SIG-M5 (cell line): ENCODE data around the gene SFR1.

ENCODE experiments used
- DNase-seq: peaks from one replicate; lab custom pipeline; 2025; lab: John Stamatoyannopoulos, UW

The SFR1 gene

DNA sequence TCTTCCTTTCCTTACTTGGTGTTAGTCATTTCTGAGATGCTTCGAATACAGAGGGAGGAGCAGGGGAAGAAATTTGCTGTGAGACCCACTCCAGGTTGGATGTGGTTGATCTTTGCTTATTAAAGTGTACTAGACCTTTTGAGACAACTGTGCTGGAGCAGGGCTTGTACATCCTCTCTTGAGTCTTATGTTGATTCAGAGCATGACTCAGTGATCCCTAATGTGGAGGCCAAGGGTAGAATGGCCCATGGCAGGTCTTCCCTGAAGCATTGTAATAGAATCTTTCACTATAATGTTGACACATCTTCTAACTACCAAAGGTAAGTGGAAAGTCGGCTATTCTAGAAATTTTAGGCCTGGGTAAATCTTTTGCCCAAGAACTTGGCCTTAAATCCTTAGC is 17.0 kb upstream of the SFR1 start:
- DNase-seq, result no peak

DNA sequence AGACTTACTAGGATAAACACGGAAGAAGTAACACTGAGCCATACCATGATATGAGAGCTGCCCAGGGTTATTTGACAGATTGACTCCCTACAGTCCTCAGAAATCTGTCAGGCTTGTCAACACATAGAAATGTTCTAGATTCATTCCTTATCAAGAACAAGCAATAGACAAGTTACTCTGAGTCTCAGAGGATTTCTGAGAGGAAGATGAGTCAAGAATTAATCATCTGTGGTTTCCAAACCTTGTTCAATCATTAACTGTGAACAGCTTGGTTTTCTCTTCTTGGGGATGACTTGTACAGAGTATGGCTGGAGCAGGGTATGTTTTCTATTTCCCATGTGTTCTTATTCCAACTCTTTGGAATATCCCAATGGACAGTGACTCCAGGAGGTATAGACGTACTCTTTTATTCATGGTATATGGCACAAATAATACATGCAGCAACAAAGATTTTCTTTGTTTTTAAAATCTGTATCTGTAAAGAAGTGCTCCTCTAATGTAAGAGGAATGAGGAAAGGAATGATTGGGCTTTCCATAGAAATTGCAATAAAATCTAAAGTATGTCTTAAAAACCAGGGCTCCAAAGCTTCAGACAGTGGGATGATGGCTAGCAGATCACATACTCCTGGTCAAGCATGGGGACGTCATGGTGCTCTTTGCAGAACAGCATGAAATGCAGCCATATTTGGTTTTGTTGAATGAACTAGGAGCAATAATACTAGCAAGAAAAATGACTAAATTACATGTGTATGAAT is 11.9 kb upstream of the SFR1 start:
- no peak for DNase-seq

DNA sequence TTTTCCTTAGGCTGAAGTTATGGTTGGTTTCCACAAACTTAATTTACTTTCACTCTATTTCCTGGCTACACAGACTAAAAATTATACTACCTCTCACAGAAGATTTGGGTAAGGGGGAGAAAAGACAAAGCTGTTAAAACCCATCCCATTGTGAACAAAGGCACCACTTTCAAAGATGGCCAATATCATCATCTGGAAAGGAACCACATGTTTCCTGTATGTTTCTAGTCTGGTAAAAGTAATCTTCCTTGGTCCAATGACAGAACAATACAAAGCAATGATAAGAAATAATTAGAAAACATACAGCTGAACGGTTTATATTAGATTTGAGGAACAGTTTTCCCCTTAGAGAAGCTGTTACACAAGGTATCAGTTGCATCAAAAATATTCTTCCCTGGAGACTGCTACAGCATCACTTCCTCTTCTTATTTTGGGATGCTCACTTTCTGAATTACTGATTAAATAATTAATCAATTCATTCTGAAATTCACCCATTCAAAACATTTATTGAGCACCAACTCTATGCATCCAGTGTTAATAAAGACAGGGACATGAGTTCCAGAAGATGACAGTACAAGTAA is 8.5 kb upstream of the SFR1 start:
- DNase-seq, result no peak

DNA sequence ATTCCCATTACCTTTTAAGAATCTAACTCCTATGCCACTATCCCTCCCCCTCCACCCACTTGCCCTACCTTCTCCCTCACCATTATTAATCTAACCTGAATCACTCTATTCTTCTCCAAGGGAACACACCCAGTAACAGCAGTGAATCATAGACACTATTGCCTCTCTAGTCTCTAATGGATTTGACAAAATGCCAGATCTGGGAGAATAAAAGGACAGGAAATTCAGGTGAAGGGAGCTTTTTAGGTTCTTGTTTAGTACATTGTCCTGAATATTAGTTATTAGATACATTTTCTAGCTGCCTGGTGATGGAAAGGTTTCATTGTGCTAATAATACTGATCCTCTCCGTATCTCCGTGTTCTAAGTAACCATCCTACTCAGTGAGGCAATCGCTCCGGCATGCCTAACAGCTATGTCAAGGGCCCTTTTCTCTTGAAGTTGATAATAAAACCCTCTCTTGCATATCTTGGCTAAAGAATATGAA is 4.1 kb upstream of the SFR1 start:
- no peak for DNase-seq

DNA sequence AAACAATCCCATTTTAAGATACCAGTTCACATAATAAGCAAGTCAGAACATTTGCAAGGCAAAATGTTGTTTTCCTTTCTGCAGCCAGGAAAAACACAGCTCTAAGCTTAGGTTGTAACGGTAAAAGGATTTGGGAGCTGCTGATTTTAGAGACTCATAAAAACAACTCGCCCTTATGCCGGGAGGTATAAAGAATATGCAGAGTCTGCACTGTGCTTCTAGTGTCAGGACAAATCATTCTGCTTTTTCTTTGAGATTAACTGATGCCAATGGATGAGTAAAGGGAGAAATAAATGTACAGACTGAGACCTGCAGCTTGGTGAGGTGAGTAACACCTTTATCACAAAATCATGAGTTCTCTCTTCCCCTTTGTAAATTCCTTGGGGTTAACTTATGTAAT is 2.0 kb upstream of the SFR1 start:
- DNase-seq, result no peak

DNA sequence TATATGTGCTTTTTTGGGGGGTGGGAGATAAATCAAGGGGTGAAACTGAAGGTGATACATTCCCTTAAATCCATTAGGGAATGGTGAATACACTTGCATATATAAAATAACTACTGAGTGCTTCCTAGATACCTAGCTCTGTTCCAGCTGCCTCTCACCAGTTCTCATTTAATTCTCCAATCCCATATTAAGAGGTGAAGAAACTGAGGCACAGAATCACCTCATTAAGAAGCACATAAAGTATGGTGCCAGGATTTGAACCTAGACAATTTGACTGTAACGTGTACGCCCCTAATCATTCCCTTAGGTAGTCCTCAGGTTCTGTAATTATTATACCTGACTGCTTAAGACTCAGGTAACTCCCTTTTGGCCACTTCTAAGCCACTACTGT is 1.5 kb upstream of the SFR1 start:
- no peak for DNase-seq

DNA sequence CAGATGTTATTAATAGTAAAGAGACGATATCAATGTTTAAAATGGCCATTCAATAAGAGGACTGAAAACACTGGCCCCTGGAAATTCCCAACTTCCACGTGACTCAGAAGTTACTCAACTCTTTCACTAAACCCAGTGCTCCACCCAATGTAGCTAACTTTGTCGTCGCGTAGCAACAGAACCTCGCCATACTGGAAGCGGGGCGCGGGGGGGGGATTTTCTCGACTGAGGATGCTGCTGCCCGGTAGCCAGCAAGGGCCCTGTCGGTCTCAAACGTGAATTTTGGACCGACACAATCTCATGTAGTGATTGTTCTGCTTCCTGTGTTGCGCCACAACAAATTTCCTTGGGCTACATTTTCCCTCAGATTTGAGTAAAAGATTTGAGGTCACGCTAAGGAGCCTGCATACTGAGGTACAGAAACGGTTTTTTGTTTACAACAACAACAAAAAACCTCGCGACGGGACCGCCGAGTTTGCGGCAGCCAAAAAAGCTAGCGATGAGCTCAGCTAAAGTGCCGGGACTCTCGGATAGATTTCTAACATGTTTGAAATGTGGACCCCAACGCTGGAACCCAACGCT is 977 bp upstream of the SFR1 start:
- DNase-seq, result no peak

DNA sequence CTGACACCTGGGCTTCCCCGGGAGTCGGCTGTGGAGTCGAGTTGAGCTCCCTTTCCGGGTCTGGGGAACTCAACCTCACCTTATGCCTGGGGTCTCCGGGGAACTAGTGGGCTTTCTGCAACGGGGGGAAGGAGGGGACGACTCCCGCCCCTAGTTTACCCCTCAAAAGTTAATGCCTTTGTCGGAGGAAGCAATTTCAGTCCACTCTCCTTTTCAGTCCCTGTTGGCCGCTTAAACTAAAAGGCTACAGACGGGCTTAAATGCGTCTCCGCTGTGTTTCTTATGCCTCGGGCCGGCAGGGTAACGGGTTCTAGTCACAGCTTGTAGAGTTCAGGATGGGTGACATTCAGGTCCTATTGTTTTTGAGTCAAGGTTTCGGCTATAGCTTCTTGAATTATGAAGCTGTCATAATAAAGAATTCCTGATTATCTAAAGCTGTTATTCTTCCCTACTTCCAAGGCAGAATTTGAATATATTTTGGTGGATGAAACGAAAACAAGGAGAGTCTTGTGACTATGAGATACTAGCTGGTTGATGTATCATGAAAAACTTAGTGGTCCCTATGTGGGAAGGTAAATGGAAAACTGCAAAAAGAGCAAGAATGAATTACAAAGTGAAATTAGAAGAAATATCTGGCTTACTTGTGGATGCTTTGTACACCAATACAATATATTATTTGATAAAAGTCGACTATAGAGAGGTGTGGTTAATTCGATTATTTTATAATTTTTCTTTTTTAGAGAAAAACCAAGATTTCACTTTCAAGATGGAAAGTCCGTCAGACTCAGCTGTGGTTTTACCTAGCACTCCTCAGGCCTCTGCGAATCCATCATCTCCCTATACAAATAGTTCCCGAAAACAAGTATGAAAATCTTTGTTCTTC is 495 bp downstream of the SFR1 start:
- DNase-seq, result no peak

DNA sequence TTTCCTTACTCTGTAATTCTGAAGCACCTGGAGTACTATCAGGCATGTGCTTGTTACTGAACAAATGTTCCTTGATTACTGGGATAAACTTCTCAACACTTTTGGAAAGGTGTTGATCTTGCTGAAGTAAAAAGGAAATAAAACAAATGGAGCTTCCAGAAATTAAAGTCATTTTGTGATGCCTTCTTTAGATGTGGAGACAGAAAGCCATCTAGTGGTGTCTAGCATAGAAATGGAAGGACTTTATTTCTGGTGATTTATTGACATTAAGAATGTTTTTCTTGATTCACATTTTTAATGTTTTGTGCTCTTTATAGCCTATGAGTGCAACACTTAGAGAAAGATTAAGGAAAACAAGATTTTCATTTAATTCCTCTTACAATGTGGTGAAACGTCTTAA is 1.4 kb downstream of the SFR1 start:
- DNase-seq, result no peak

DNA sequence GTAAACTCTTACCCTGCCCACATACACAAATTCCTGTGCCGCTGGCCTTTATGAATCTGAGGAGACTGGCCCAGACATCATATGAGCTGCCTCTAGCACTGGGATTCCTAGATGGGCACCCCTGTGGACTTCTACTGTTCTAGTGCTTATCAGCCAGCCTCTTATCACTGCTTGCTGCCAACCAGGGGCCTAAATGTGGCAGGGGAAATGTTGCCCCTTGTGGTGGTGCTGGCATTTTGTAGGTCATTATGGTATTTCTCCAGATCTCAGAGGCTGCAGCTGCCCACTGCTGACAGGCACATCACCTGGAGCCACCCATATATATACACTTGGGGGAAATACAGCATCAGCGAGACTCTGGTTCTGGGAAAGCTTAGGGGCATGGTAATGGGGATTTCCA is 5.4 kb downstream of the SFR1 start:
- DNase-seq, result no peak

DNA sequence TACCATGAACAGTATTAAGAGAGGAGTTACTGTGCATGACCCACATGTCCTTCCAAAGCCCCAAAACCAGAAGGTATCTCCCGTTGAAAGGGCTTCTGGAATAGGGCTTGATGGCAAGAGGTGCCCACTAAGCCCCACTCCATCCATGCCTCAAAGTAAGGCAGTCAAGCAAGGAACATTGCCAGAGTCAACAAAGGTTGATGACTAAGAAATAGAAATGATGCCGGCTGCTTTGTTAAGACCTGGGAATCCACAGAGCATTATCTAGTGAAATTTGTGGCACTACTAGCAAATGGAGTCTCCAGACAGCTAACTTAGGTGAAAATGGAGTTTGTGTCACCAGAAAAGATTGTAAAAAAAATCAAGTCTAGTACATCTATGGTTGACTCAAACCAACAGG is 6.2 kb downstream of the SFR1 start:
- DNase-seq, result no peak

DNA sequence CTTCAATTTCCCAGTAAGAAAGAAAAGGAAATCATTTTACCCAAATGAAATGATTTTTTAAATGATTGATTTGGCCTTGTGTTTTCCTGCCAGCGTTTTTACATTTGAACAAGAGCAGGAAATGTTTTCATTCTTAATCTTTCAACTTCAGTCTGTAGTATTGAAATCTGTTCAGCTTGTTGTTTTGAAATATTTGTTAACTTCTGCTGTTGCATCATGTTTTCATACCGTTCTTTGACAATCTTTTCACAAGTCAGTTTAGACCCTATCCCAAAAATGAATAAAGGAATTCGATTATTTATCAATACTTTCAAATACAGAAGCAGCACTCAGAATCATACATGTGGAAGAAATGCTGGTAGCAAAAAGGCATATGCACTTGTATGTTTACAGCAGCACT is 8.1 kb downstream of the SFR1 start:
- no peak for DNase-seq

DNA sequence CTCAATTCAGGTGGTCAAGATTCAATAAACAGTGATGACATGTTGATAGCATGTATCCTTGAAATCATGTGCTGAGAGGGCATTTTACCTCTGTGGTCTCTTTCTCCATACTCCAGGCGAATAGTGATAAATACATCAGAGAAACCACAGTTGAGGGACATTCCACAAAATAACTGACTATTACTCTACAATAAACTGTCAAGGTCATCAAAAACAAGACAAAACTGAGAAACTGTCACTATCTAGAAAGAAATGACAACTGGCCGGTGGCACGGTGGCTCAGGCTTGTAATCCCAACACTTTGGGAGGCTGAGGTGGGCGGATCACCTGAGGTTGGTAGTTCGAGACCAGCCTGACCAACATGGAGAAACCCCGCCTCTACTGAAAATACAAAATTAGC is 16.2 kb downstream of the SFR1 start:
- DNase-seq, result no peak

DNA sequence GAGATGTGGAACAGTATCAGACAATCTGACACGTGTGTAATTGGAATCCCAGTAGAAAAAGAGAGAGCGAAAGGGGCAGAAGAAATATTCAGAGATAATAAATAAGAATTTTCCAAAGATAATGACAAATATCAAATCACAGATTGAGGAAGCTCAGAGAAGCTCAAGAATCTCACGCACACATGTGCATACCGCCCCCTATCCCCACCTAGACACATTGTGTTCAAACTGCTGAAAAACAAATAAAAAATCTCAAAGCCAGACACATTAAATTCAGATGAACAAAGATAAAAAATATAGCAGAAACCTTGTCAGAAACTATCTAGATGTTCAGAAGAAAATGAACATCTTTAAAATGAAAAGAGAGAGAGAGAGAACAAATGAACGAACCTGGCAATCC is 17.2 kb downstream of the SFR1 start:
- no peak for DNase-seq

DNA sequence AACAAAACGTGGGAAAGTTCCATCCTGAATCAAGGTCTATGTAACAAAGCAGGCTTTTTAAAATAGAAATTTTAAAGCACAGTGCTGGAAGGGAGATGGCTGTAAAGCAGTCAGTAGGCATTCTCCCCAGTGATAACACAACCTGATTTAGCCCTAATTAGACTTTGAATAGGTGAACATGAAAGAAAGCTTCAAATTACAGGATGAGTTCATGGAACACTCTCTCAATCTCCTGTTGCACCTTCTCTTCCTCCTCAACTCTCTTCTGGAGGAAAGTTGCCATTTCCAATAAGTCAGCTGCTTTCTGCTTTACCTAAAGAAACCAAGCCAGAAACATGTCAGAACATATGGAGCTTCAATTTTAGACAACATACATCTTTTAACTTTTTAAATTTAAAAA is 20.1 kb downstream of the SFR1 start:
- no peak for DNase-seq

DNA sequence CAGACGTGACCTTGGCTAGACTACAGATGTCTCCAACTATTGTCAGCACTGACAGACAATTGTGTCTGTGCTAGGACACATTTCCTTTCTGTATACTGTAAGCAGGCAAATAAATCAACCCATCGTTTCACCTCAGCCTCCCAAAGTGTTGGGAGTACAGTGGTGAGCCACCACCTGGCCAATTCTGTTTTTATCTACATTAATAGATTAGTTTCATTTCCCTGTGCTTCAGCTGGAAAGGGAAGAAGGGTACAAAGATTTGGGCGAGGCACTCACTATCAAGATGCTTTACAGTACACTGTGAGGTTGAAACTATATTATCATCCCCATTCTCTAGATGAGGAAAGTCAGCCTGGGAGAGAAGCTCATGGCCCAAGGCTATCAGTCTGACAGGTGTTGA is 21.9 kb downstream of the SFR1 start:
- no peak for DNase-seq

DNA sequence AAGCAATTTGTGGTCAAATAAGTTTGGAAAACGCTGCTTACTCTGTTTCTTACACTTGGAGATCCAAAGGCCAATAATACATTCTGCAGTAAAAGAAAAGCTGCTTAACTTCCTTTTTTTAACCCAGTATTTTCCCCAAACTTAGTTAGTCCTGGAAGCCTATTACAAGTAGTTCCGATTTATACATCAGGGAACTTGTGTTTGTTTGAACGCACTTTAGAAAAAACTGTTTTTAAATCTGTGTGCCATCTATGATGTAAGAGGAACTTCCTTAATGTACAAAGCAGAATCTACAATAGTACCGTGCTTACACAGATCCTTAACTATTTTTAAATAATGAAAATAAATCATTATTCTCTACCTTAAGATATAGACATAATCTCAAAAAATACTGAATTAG is 23.0 kb downstream of the SFR1 start:
- no peak for DNase-seq

DNA sequence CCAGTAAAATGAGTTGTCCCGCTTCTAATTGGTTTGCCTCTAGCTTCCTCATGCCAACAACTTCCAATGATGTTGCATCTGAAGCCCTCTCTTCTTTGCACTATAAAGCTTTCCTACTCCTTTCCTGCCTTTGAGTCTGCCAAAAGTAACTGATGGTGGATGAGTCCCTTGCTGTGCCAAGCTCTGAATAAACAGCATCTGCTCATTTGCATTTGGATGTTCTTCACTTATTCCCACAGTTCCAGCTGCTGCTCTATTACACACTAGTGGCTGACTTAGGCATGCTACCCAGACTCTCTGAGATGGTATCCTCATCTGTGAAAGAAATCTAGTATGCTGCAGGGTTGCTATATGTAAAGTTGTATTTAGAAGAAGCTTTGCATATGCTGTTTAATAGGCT is 24.9 kb downstream of the SFR1 start:
- DNase-seq, result no peak

DNA sequence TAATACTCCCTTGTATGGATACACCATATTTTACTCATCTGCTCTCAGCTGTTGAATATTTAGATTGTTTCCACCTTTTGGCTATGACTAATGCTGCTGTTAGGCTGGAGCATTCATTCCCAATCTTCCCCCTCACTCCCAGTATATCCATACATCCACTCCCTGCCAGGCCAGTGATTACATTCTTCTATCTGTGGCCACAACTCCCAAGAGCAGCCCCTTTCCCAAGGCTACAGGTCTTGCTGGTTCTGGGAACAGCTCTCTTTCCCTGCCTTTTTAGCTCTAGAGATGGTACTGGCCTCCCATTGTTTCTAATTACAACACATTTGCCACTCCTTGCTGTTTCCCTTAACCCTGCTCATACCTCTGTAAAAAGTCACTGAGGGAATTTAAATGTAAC is 28.2 kb downstream of the SFR1 start:
- no peak for DNase-seq

DNA sequence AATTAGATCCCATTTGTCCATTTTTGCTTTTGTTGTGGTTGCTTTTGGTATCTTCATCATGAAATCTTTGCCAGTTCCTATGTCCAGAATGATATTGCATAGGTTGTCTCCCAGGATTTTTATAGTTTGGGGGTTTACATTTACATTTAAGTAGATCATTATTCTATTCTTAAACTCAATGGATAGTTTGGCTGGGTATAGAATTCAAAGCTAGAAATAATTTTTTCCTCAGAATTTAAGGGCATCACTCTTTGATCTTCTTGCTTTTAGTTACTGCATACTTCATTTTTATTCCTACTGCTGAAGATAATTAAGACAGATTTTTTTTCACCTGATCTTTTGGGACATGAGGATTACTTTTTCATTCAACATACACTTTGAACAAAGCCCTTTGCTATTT is 29.8 kb downstream of the SFR1 start:
- DNase-seq, result no peak

DNA sequence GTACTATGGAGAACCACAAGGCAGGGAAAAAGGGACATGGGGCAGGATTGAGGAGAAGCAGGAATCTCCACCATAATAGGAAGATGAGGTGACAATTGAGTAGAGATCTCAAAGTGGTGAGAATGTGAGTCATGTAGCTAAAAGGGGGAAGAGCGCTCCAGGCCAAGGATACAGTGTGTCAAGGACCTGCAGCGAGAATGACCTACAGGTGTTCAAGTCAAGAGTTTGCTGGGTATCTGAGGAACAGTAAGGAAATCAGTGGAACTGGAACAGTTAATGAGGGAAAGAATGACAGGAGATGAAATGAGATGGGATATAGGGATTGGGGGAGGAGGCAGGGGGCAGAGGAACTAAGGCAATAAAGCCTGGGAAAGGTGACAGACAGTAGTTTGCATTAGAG is 33.6 kb downstream of the SFR1 start:
- DNase-seq, result no peak

DNA sequence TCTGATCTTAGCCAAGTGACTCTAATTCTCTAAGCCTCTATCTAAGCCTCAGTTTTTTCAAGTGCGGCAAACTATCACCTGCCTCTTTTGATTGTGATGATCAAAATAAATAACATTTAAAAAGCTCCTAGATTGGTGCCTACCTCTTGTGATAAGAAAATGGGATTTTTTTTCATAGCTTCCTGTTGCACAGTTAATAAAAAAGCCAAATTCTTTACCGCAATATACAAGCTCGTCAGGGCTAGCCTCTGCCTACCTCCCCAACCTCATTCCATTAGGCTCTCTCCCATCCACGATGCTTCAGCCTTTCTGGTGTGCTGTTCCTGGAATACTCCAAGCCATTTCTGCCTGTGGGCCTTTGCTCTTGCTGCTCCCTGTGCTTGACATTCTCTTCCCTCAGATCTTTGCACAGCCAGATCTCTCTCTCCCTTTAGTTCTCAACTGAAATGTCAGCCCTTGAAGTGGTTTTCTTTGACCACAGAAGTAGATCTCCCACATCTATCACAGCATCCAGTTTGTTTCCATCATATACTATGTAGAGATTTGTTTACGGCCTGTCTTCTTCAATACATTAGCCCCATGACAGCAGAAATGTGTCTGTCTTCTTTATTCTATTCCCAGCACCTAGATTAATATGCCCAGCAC is 48.8 kb downstream of the SFR1 start:
- DNase-seq, result no peak
